ENCODE results near the gene NLRP6. TPM values are rescaled to one million over a fixed set of nuclear protein-coding genes. Genes with fewer than 3 reads are reported as not detected.
"Not testable (repeated sequence)": the region's sequence is repeated elsewhere in the genome, so short reads cannot be mapped to it uniquely, and the experiment has no call there.

The NLRP6 gene
- total RNA-seq, 1 donor from 2014 or later = not detected

DNA sequence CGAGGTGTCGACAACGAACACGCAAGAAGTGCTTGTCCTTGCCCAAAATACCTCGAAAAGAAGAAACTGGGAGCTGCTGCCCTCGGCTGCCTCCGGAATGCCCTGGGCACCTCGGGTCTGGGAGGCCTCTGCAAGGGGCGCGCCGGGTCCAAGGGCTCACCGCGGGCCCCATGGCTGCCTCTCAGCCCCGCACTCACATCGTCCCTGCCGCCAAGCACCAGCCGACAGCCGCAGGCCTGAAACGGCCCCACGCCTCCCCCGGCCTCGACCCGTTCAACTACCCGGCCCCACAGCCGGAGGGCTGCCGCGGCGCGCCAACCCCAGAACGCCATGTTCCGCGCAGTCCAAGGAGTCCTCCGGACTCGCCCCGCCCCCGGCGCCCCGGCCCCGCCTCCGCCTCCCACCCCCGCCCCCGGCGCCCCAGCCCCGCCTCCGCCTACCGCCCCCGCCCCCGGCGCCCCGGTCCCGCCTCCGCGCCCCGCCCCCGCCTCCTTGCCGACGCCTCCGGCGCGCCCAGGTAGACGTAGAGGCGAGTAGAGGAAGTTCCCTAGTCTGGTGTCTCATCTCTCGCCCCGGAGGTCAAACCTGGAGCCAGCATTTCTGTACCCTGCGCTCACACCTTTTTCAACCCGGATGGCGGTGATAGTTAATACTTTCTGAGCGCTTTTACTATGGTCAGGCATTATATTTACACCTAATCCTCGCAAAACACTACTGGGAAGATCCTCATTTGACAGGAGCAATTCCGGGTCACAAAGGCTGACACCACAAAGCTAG, 42.0 kb upstream of the NLRP6 start, which contains the start of gene SIRT3:
Gene SIRT3 (minus strand): TSS at position 346 of the 777 bp plus-strand sequence. CDS start 14 bp downstream, at position 332.
- DNase-seq (ENCODE audit: low read depth, low spot score) = peak; percentile 64
- Mint-ChIP-seq H3K27me3 (ENCODE audit: low read depth) (no peaks in the 10 kb centered on the region), H3K27ac (ENCODE audit: unreplicated experiment) (peak within 1 kb of the TSS; percentile 99), H3K4me1 (peaks cover 26% of the 10 kb centered on the region), H3K36me3 (ENCODE audit: low read depth) (no peaks in the 10 kb centered on the region), H3K9me3 (no peaks in the 10 kb centered on the region), H3K4me3 (peak within 1 kb of the TSS; percentile 95)
- TF ChIP-seq, protein P1, sequence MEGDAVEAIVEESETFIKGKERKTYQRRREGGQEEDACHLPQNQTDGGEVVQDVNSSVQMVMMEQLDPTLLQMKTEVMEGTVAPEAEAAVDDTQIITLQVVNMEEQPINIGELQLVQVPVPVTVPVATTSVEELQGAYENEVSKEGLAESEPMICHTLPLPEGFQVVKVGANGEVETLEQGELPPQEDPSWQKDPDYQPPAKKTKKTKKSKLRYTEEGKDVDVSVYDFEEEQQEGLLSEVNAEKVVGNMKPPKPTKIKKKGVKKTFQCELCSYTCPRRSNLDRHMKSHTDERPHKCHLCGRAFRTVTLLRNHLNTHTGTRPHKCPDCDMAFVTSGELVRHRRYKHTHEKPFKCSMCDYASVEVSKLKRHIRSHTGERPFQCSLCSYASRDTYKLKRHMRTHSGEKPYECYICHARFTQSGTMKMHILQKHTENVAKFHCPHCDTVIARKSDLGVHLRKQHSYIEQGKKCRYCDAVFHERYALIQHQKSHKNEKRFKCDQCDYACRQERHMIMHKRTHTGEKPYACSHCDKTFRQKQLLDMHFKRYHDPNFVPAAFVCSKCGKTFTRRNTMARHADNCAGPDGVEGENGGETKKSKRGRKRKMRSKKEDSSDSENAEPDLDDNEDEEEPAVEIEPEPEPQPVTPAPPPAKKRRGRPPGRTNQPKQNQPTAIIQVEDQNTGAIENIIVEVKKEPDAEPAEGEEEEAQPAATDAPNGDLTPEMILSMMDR (conservative IDR thresholded peaks at IDR 0.05) = no peak

- Mint-ChIP-seq H3K4me1 (peaks cover 26% of the 10 kb centered on the region), H3K9me3 (no peaks in the 10 kb centered on the region), H3K27me3 (ENCODE audit: low read depth) (no peaks in the 10 kb centered on the region), H3K4me3 (peak within 1 kb of the TSS; percentile 95), H3K36me3 (ENCODE audit: low read depth) (peaks cover 3% of the 10 kb centered on the region), H3K27ac (ENCODE audit: unreplicated experiment) (peak within 1 kb of the TSS; percentile 99)
- TF ChIP-seq, protein P1 (conservative IDR thresholded peaks at IDR 0.05) = no peak
- DNase-seq (ENCODE audit: low read depth, low spot score) = peak; percentile 83
These were observed 41.1 kb upstream of the NLRP6 start, which contains the start of gene PSMD13 for GRCh38 chr11:236774-237767. TSS of gene PSMD13 (plus strand) at chr11:236976. CDS start at chr11:237050, 74 bp downstream.

GRCh38 chr11:238346-238745, 39.9 kb upstream of the NLRP6 start:
- not testable (repeated sequence) for H3K9me3 Mint-ChIP-seq; H3K36me3 Mint-ChIP-seq (ENCODE audit: low read depth); H3K27me3 Mint-ChIP-seq (ENCODE audit: low read depth); H3K27ac Mint-ChIP-seq (ENCODE audit: unreplicated experiment); DNase-seq (ENCODE audit: low read depth, low spot score)
- H3K4me3 Mint-ChIP-seq = peak overlapping the region; percentile 95
- H3K4me1 Mint-ChIP-seq = peaks cover 26% of the 10 kb centered on the region

DNA sequence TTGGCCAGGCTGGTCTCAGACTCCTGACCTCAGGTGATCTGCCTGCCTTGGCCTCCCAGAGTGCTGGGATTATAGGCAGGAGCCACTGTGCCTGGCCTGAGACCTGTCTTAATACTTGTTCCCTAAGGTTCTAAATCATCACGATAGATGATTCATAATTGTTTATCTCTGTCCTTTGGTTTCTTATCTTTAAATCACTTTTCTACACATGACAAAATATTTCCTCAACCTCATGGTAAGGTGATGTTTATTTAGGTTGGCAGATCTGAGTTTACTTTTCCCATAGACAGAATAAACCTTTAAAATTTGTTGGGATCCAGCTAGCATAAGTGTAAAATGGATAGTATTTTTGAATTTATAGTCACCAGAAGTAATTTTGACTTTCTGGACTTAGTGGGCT, 37.9 kb upstream of the NLRP6 start:
- TF ChIP-seq, protein P1 (conservative IDR thresholded peaks at IDR 0.05) = no peak
- DNase-seq (ENCODE audit: low read depth, low spot score) = no peak
- Mint-ChIP-seq H3K4me3 (no peak overlapping the region), H3K36me3 (ENCODE audit: low read depth) (peaks cover 6% of the 10 kb centered on the region), H3K27ac (ENCODE audit: unreplicated experiment) (no peak overlapping the region), H3K9me3 (no peaks in the 10 kb centered on the region), H3K4me1 (peaks cover 23% of the 10 kb centered on the region), H3K27me3 (ENCODE audit: low read depth) (no peaks in the 10 kb centered on the region)

DNA sequence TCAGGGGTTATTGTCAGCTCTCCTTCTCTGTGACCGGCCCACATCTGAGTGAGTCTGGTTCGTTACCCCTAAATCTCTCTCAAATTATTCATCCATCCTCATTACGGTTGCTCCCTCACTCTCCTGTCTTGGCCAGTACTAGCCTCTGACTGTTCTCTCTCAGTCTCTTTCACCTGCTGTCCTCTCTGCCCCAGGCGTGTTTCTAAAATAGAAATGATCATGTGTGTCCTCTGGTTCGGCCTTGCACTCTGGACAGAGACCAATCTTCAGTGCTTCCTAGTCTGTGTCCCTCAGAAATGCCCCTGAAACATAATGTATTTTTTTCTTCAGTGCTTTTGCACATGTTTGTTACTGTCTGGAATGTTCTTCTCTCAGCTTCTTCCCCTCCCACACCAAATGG, 36.6 kb upstream of the NLRP6 start:
- DNase-seq (ENCODE audit: low read depth, low spot score) = no peak
- peaks cover 8% of the 10 kb centered on the region for H3K36me3 Mint-ChIP-seq (ENCODE audit: low read depth)
- TF ChIP-seq, protein P1 (conservative IDR thresholded peaks at IDR 0.05) = no peak
- H3K27ac Mint-ChIP-seq (ENCODE audit: unreplicated experiment) = no peak overlapping the region
- H3K4me3 Mint-ChIP-seq = peak overlapping the region; percentile 3
- H3K27me3 Mint-ChIP-seq (ENCODE audit: low read depth) = no peaks in the 10 kb centered on the region
- peaks cover 18% of the 10 kb centered on the region for H3K4me1 Mint-ChIP-seq
- no peaks in the 10 kb centered on the region for H3K9me3 Mint-ChIP-seq
